Keratinocyte (primary cell): ENCODE measurements around the gene PACS2.

Experiments
- CTCF ChIP-seq, 3 experiments: IDR thresholded peaks in 1 of 3; conservative IDR thresholded peaks in 1 of 3; optimal IDR thresholded peaks in 1 of 3; 2 replicates in 2 of 3; 3 replicates in 1 of 3; pipeline versions ENCODE3 to v1.5.1; 2011; ENCODE audit warnings: low read length in 3 of 3, mild to moderate bottlenecking in 3 of 3, moderate library complexity in 2 of 3, control low read depth in 1 of 3, inconsistent platforms in 1 of 3; ENCODE audit not compliant: insufficient read depth in 2 of 3; ENCODE audit errors: extremely low read depth in 1 of 3
- EZH2 ChIP-seq: IDR thresholded peaks from one replicate; pipeline ENCODE4 v1.6.1; 2012; ENCODE audit warnings: inconsistent platforms, mild to moderate bottlenecking, low read length, moderate library complexity

DNA sequence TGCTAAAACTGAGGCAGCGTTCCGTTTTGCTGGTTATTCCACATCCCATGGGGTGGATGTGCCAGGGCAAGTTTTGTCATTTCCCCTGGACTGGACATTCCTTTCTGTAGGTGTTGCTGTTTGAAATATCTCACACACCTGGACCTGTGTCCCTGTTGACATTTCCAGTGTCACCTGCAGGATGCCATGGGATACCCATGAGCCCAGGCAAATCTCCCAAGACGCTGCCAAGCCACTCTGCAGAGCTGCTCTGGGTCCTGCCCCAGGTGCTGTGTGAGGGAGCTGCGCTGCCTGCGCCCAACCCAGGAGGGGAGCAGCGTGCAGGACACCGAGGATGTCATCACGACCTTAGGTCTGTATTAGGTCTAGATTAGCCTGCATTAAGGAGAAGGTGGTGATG, 5.2 kb upstream of the PACS2 start:
- TF ChIP-seq CTCF (optimal IDR thresholded peaks at IDR 0.05 in 1 of 3, IDR thresholded peaks at IDR 0.05 in 1 of 3, conservative IDR thresholded peaks at IDR 0.05 in 1 of 3; ENCODE audit: extremely low read depth in 1 of 3, insufficient read depth in 2 of 3, low read length in 3 of 3) (no peak), EZH2 (no peak)
